A673 (cell line): Measurements from ENCODE around the gene POLK.

Source experiments
- EZH2 ChIP-seq: fragments of 200-600 bp; sonication (generic); IDR thresholded peaks from 2 replicates; pipeline ENCODE4 v1.6.1; 2017; ENCODE audit warnings: borderline replicate concordance, low read depth, mild to moderate bottlenecking, mixed read lengths, antibody characterized with exemption, low read length; ENCODE audit not compliant: poor library complexity, severe bottlenecking
- TF ChIP-seq, protein P1 (sequence below): fragments of 300-800, 200-600 bp; sonication (generic); conservative IDR thresholded peaks from 2 replicates; pipeline ENCODE4 v1.5.1; 2017; ENCODE audit warnings: low read depth, mild to moderate bottlenecking, antibody characterized with exemption, low read length, moderate library complexity, mixed read lengths

DNA sequence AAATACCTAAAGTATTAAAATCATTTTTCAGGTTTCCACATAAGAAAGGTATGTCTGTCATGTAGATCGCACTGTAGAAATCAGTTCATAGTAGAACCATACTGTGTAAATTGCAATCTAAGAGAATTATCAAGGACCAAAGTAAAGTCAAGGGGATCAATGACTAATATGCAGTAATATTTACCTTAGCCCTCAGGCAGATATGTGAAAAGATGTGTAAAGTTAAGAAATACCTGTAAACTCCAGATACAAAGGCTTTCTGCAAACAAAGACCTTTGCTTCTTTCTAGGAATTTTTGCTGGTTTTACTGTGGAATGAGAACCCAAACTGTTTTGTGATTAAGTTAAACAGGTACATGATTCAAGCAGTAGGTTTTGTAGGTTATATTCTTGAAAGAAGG is 11.6 kb downstream of the POLK start:
- TF ChIP-seq, protein P1, sequence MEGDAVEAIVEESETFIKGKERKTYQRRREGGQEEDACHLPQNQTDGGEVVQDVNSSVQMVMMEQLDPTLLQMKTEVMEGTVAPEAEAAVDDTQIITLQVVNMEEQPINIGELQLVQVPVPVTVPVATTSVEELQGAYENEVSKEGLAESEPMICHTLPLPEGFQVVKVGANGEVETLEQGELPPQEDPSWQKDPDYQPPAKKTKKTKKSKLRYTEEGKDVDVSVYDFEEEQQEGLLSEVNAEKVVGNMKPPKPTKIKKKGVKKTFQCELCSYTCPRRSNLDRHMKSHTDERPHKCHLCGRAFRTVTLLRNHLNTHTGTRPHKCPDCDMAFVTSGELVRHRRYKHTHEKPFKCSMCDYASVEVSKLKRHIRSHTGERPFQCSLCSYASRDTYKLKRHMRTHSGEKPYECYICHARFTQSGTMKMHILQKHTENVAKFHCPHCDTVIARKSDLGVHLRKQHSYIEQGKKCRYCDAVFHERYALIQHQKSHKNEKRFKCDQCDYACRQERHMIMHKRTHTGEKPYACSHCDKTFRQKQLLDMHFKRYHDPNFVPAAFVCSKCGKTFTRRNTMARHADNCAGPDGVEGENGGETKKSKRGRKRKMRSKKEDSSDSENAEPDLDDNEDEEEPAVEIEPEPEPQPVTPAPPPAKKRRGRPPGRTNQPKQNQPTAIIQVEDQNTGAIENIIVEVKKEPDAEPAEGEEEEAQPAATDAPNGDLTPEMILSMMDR, result no peak
- no peak for TF ChIP-seq EZH2
